Omental fat pad (tissue), 4 donors: Measurements from ENCODE around the gene CCM2. TPM values are rescaled to one million over a fixed set of nuclear protein-coding genes. Genes with fewer than 3 reads are reported as not detected.

Experiments used
- ATAC-seq: fragments of 150-250 bp; one replicate; pipeline ENCODE4 v1.9.1; 2016; ENCODE audit warnings: mild to moderate bottlenecking, moderate library complexity; ENCODE audit not compliant: low FRiP score
- DNase-seq: peaks from one replicate; pipeline ENCODE4 v3.0.0-alpha.2; 2019; ENCODE audit warnings: low spot score
- CTCF ChIP-seq, 3 donors: fragments of 450-650 bp; IDR thresholded peaks; one replicate each; pipeline ENCODE4 v1.5.1; 2016 to 2017; ENCODE audit warnings: antibody characterized with exemption in 3 of 3, mild to moderate bottlenecking in 3 of 3, moderate library complexity in 2 of 3
- total RNA-seq, 4 donors: library from RNA; depleted of rRNA; stranded (reverse); fragments of >200 nt; gene quantifications; one replicate each; pipeline ENCODE4 v1.1.0, GENCODE V29; 2016

CCM2 gene
- total RNA-seq, 4 donors from 2014 or later: 40.5 to 61.7 (median 57.6) TPM

DNA sequence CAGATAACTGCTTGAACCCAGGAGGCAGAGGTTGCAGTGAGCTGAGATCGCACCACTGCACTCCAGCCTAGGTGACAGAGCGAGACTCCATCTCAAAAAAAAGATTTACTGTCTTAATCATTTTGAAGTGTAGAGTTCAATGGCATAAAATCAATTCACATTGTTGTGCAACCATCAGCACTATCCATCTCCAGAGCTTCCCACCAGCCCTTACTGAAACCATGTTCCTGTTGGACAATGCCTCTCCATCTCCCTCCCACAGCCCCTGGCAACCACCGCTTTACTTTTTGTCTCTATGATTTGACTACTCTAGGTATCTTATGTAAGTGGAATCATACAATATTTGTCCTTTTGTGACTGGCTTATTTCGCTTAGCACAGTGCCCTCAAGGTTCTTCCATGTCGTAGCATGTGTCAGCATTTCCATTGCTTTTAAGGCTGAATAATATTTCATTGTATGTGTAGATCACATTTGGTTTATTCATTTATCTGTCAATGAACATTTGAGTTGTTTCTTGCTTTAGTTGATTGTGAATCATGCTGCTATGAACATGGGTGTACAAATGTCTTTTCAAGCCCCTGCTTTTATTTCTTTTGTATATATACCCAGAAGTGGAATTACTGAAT lies 55.7 kb downstream of the CCM2 start:
- ATAC-seq (no peak), DNase-seq (no peak)
- TF ChIP-seq CTCF (IDR thresholded peaks at IDR 0.05): no peak

DNA sequence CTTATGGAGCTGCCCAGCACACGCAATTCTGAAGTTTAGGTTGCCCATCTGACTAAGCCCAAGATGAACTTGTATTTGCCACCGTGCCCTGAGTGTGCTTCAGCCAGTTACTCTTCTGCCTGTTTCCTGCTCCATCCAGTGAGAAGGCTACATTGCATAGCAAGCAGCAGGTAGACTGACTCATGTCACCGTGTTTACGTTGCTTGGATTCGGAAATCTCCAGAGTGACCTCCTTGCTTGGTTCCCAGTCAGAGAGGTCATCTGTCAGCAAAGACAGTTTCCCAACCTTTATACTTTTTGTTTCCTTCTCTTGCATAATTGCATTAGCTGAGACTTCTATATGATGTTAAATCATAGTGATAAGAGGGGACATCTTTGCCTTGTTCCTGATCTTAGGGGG lies 57.9 kb downstream of the CCM2 start:
- DNase-seq (no peak), ATAC-seq (no peak)
- no peak for TF ChIP-seq CTCF (IDR thresholded peaks at IDR 0.05)

DNA sequence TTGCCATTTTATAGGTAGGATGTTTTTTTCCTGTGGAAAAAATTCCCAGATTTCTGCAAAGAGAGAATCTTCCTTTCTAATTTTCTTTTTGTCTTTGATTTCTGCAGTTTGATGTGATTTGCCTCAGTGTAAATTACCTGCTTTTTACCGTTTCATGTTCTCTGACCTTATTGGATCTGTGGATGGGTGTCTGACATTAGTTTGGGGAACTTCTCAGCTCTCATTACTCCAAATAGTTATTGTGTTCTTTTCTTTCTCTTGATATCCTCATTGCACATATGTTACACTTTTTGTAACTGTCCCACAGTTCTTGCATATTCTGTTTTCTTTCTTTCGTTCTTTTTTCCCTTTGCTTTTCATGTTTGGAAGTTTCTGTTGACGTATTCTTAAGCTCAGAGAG lies 60.3 kb downstream of the CCM2 start:
- ATAC-seq (no peak), DNase-seq (no peak)
- TF ChIP-seq CTCF (IDR thresholded peaks at IDR 0.05): no peak

GRCh38 chr7:45061352-45061751 lies 61.4 kb downstream of the CCM2 start:
- TF ChIP-seq CTCF (IDR thresholded peaks at IDR 0.05): no peak
- ATAC-seq: no peak
- DNase-seq: no peak

GRCh38 chr7:45061806-45062425 lies 61.9 kb downstream of the CCM2 start:
- no peak for DNase-seq
- no peak for ATAC-seq
- no peak for TF ChIP-seq CTCF (IDR thresholded peaks at IDR 0.05)

GRCh38 chr7:45064047-45064725 lies 64.2 kb downstream of the CCM2 start:
- ATAC-seq (no peak), DNase-seq (no peak)
- TF ChIP-seq CTCF (IDR thresholded peaks at IDR 0.05): no peak
